ENCODE measurements around the gene VSIG4.

GRCh38 chrX:66000628-66001272 is 39.1 kb downstream of the VSIG4 start:
- TF ChIP-seq CTCF (IDR thresholded peaks at IDR 0.05; ENCODE audit: poor library complexity): no peak
- TF ChIP-seq EZH2 (IDR thresholded peaks at IDR 0.05; ENCODE audit: borderline replicate concordance): no peak

Measured in hepatocyte (in vitro differentiated cells).